Right cardiac atrium (tissue), 5 donors: ENCODE results near the gene CNTN5. TPM values are rescaled to one million over a fixed set of nuclear protein-coding genes. Genes with fewer than 3 reads are reported as not detected.
"Not testable (repeated sequence)": the region's sequence is repeated elsewhere in the genome, so short reads cannot be mapped to it uniquely, and the experiment has no call there.

Experiments used
- ATAC-seq, 2 donors: fragments of 200-7000 bp; cut with Tn5 transposase; one replicate each; pipeline versions ENCODE4 v1.8.0 to v1.9.1; 2020; ENCODE audit warnings: moderate library complexity in 2 of 2, mild to moderate bottlenecking in 1 of 2
- DNase-seq, 3 donors: peaks; one replicate each; pipeline ENCODE4 v3.0.0-alpha.2; 2020
- H3K27ac ChIP-seq: one replicate; pipeline ENCODE4 v1.5.1; 2013; ENCODE audit warnings: mild to moderate bottlenecking, low read length, control low read depth, moderate library complexity
- H3K27me3 ChIP-seq: one replicate; pipeline ENCODE4 v1.6.1; 2013; ENCODE audit not compliant: control insufficient read depth, insufficient read depth
- H3K4me1 ChIP-seq: one replicate; pipeline ENCODE4 v1.6.1; 2013; ENCODE audit warnings: low read length; ENCODE audit not compliant: control insufficient read depth, insufficient read depth
- H3K4me3 ChIP-seq: one replicate; pipeline ENCODE4 v1.5.1; 2013; ENCODE audit warnings: low read length, control low read depth
- H3K9me3 ChIP-seq: one replicate; pipeline ENCODE4 v1.6.1; 2013; ENCODE audit warnings: low read length; ENCODE audit not compliant: control insufficient read depth
- WGBS: extraction: QIAGEN DNeasy Blood & Tissue Kit; methylation state at CpG from one replicate; pipeline ENCODE4 v1.1.7; 2013; 5-methylcytosine and 5-hydroxymethylcytosine counted together
- intact Hi-C, 4 donors: fragments of 100-400 bp; cut with DNase I; formaldehyde crosslinking; loops; one replicate each; pipeline versions ENCODE4 v1.11.0 to v1.14.0; 2022 to 2023
- polyA plus RNA-seq: library from polyadenylated mRNA; stranded (reverse); fragments of 200-250 nt; gene quantifications from one replicate; pipeline ENCODE4 v1.2.3, GENCODE V29; 2013
- total RNA-seq, 4 donors: library from RNA; stranded (reverse); fragmentation: NEBNext Ultra II Directional; extraction: Animal tissue kit (Norgen Biotek cat#: 25700); gene quantifications; one replicate each; pipeline ENCODE4 v1.2.1, GENCODE V29; 2021
- donor health status: healthy with polysubstance abuse.
- donor health status: DM: no; HTN: yes; CAD: no.
- donor health status: DM: no; HTN: no; CAD: no.
- donor health status: DM: no; HTN: yes; CAD: no; lungs with severe emphysema.
- donor health status: DM: yes; HTN: yes; CAD: no.

CNTN5 gene
- total and polyA plus RNA-seq, 5 donors, result under 0.01 to 0.09 (median 0.08) TPM; not detected in 2

- intact Hi-C loops, H3K27me3 ChIP-seq, H3K4me3 ChIP-seq, H3K4me1 ChIP-seq, ATAC-seq, H3K9me3 ChIP-seq, H3K27ac ChIP-seq: not testable (repeated sequence)
- peak in 1 of 3 donors; percentile 17 for DNase-seq
- 84% methylated on average over 6 of the region's 6 CpGs for WGBS
Observed at GRCh38 chr11:100257238-100257803, 1236.6 kb downstream of the CNTN5 start.

- WGBS, result 56% methylated on average over 1 of the region's 1 CpG
Observed at GRCh38 chr11:100269516-100269915, 1248.8 kb downstream of the CNTN5 start.

GRCh38 chr11:100273066-100273815, 1252.5 kb downstream of the CNTN5 start:
- H3K9me3 ChIP-seq, result no peaks in the 10 kb centered on the region
- no peak for ATAC-seq
- no peak for DNase-seq
- WGBS, result 90% methylated on average over 16 of the region's 16 CpGs
- H3K27me3 ChIP-seq, result no peaks in the 10 kb centered on the region
- intact Hi-C loops, result no loop called here
- no peak overlapping the region for H3K4me3 ChIP-seq
- H3K4me1 ChIP-seq, result no peaks in the 10 kb centered on the region
- no peak overlapping the region for H3K27ac ChIP-seq

More at GRCh38 chr11:100269516-100269915, 1248.8 kb downstream of the CNTN5 start:
- intact Hi-C loops, result no loop called here
- DNase-seq (no peak), ATAC-seq (no peak)
- Histone ChIP-seq H3K27ac (no peak overlapping the region), H3K9me3 (no peaks in the 10 kb centered on the region), H3K4me1 (no peaks in the 10 kb centered on the region), H3K4me3 (no peak overlapping the region), H3K27me3 (no peaks in the 10 kb centered on the region)

DNA sequence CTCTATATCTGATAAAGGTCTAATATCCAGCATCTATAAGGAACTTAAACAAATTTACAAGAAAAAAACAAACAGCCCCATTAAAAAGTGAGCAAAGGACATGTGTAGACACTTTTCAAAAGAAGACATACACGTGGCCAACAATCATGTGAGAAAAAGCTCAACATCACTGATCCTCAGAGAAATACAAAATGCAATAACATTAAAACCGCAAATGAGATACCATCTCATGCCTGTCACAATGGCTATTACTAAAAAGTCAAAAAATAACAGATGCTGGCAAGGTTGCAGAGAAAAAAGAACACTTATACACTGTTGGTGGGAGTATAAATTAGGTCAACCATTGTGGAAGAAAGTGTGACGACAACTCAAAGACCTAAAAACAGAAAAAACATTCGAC, 1253.7 kb downstream of the CNTN5 start:
- H3K27me3 ChIP-seq, intact Hi-C loops, H3K27ac ChIP-seq, H3K9me3 ChIP-seq, ATAC-seq, H3K4me3 ChIP-seq, H3K4me1 ChIP-seq, DNase-seq: not testable (repeated sequence)
- 80% methylated on average over 4 of the region's 4 CpGs for WGBS

GRCh38 chr11:100294748-100295147, 1274.0 kb downstream of the CNTN5 start:
- Histone ChIP-seq H3K4me3 (no peak overlapping the region), H3K27ac (no peak overlapping the region), H3K9me3 (no peaks in the 10 kb centered on the region), H3K4me1 (no peaks in the 10 kb centered on the region), H3K27me3 (no peaks in the 10 kb centered on the region)
- WGBS, result 77% methylated on average over 6 of the region's 6 CpGs
- no peak for ATAC-seq
- intact Hi-C loops, result no loop called here
- no peak for DNase-seq

DNA sequence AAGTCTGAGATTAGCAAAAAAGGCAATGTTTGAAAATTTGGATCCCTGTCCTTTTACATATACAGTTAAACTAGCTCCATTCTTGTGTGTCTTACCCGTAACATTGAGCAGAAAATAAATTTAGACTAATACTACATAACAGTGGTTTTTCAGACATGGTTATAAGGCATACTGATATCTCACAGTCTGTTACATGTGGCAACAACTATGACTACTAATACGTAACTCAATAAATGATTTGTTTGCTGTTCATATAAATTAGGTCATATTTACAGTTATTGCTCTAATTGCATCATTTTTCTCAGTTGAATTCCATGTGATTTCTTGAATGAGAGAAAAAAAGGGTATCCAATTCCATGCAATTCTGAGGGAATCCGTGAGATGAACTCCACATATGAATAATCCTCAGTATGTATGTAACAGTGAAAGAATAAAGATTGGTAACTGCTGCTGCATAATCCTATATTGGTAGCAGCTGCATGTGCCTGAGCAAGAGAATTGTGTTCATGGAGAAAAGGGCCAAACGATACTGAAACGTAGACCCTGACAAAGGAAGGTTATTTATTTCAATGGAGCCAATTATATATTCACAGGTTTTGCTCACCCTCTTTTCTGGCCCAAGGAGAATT, 1275.4 kb downstream of the CNTN5 start:
- Histone ChIP-seq H3K4me3 (no peak overlapping the region), H3K9me3 (no peaks in the 10 kb centered on the region), H3K4me1 (no peaks in the 10 kb centered on the region), H3K27ac (no peak overlapping the region), H3K27me3 (no peaks in the 10 kb centered on the region)
- intact Hi-C loops, result no loop called here
- 84% methylated on average over 5 of the region's 5 CpGs for WGBS
- DNase-seq (no peak), ATAC-seq (no peak)

GRCh38 chr11:100297516-100297915, 1276.8 kb downstream of the CNTN5 start:
- Histone ChIP-seq H3K9me3 (no peaks in the 10 kb centered on the region), H3K4me3 (no peak overlapping the region), H3K4me1 (no peaks in the 10 kb centered on the region), H3K27me3 (no peaks in the 10 kb centered on the region), H3K27ac (no peak overlapping the region)
- no peak for ATAC-seq
- DNase-seq, result no peak
- WGBS, result 61% methylated on average over 5 of the region's 5 CpGs
- intact Hi-C loops, result no loop called here

GRCh38 chr11:100302824-100303223, 1282.1 kb downstream of the CNTN5 start:
- intact Hi-C loops, result no loop called here
- Histone ChIP-seq H3K4me1 (no peaks in the 10 kb centered on the region), H3K27ac (no peak overlapping the region), H3K9me3 (no peaks in the 10 kb centered on the region), H3K27me3 (no peaks in the 10 kb centered on the region), H3K4me3 (no peak overlapping the region)
- no peak for DNase-seq
- WGBS, result 53% methylated on average over 3 of the region's 3 CpGs
- no peak for ATAC-seq

DNA sequence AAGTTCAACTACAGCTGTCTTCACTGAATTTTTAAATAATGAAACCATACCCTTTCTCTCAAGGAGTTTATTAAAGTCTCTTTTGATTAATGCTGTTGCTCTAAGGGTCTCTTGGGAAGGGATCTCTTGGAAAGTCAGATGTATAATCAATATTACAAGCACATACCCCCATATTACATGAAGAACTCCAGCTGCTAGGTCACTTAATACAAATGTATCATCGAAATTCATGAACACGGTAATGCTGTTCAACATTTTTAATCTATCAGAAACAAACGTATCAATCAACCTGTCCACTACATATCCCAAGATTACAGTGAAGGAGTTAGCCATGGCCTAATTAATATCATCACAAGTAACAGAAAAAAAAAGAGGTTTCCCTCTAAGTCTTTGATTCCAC, 1283.1 kb downstream of the CNTN5 start:
- DNase-seq (no peak), ATAC-seq (no peak)
- intact Hi-C loops, result no loop called here
- Histone ChIP-seq H3K4me1 (no peaks in the 10 kb centered on the region), H3K4me3 (no peak overlapping the region), H3K9me3 (no peaks in the 10 kb centered on the region), H3K27ac (no peak overlapping the region), H3K27me3 (no peaks in the 10 kb centered on the region)
- 63% methylated on average over 3 of the region's 3 CpGs for WGBS

DNA sequence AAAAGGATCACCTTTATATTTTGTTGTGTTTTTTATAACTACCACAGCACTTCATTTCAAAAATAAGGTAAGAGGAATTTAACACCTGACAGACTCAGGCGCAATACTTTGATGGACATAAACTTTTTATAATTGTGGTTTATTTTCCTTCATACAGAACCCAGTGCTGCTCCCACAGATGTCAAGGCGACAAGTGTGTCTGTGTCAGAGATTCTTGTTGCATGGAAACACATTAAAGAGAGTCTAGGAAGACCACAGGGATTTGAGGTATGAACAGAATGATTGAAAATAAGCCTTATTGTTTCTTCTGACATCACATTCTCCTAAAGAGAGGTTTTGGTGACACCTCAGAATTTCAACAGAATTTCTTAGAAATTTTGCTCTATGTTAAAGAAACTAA, 1287.5 kb downstream of the CNTN5 start:
- Histone ChIP-seq H3K27ac (no peak overlapping the region), H3K4me1 (no peaks in the 10 kb centered on the region), H3K9me3 (no peaks in the 10 kb centered on the region), H3K4me3 (no peak overlapping the region), H3K27me3 (no peaks in the 10 kb centered on the region)
- DNase-seq (no peak), ATAC-seq (no peak)
- WGBS, result 89% methylated on average over 2 of the region's 2 CpGs
- intact Hi-C loops, result no loop called here

DNA sequence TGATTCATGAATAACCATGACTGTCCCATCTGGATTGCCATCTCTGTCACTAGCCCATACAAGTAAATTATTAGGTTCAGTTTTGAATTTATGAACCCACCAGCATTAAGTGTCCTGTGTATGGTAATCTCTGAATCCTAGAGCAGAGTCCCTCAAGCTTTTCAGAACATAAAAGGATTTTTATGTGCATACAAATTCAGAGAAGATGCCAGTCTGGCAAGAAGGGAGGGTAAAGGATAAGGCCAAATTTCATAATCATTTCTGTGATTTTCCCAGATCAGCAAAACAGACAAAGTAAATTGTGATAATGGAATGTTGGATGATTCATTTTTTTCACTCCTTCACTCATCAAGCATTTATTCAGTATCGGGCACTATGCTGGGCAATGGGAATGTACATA, 1295.2 kb downstream of the CNTN5 start:
- WGBS, result 91% methylated on average over 1 of the region's 1 CpG
- H3K4me3 ChIP-seq, result no peak overlapping the region
- intact Hi-C loops, result no loop called here

More for the DNA sequence above, 1295.2 kb downstream of the CNTN5 start:
- Histone ChIP-seq H3K9me3 (no peaks in the 10 kb centered on the region), H3K27me3 (no peaks in the 10 kb centered on the region), H3K27ac (no peak overlapping the region), H3K4me1 (no peaks in the 10 kb centered on the region)
- ATAC-seq, result no peak
- DNase-seq, result no peak
